Stimulated activated CD8-positive, alpha-beta memory T cell treated with anti-CD3 and anti-CD28 coated beads, Interleukin-15, amount 100 ng/mL, for 24 hours (primary cell): ENCODE measurements around the gene RIBC2.

Experiments
- DNase-seq: peaks from one replicate; pipeline ENCODE4 v3.0.0-alpha.2; 2020; ENCODE audit warnings: low read depth

RIBC2 gene

GRCh38 chr22:45473626-45474237 lies 60.2 kb downstream of the RIBC2 start:
- no peak for DNase-seq

DNA sequence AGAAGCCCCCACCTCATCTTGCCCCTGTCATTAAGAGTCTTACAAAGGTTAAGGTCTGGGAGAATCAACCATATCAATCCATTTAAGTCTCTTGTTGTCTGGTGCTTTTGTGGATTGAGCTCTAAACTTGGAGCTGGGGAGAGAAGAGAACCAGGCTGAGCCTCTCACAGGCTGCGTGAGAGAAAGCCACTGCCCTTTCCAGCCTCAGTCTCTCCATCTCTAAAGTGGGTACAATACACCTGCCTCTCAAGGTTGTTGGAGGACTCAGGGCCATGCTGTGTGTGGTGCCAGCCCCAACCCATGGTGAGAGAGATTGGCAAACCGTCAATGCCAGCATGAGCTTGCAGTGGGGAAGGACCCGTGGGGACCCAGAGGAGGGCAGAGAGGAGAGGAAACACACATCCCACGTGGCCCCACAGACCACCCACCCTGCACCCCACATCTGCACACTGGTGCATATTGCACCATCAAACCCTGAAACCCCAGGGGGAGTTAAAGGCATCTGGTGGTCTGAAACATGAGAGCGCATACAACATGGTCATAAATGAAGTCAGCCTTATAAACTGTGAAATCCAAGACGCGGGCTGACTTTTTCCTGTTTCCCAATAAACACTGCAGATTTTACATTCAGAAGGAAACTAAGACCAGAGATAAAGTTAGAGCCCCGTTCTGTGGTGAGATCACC lies 61.7 kb downstream of the RIBC2 start:
- no peak for DNase-seq

DNA sequence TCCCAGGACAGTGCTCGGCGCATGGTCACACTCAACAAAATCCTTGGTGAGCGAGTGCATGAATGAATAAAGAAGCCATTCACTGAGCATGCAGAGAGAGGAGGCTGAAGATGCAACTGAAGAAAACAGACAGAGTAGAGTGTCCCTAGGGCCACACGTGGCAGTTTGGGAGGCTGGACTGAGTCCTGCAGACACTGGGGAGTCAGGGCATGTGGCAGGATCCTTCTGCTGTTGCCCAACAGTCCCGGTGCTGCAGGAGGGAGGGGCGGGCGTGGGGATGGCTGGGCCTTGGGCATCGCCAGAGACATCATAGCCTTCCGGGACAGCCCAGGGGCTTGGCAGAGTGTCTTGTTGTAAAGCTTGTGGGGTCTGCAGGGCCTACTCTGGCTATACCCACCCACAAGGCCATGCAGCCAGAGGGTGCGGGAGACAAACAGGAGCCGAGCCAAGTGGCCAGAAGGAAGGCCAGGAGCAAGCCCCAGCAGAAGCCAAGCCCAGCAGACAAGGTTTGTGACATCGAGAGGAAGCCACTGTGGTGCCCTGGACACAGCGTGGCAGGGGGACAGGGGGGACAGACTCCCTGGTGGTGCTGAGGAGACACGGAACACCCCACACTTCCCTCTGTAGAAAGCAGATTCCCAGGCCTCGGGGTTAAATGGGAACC lies 62.5 kb downstream of the RIBC2 start:
- no peak for DNase-seq

DNA sequence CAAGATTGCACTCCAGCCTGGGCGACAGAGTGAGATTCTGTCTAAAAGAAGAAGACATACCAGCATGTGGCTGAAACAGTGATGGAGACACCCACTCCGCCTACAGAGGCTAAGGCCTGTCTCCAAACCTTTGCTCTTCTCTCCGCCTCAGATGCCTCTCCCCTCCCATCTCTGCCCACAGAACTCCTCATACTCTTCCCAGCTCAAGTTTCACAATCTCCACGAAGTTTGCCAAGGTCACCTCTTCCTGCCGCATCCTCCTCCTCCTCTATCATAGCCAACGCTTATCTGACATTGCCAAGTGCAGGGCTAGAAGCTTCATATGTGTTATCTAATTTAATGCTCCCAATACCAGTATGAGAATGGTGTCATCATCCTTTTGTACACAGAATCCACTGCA lies 63.3 kb downstream of the RIBC2 start:
- DNase-seq: no peak

- no peak for DNase-seq
Measured at GRCh38 chr22:45477366-45478107, 64.0 kb downstream of the RIBC2 start.

GRCh38 chr22:45478108-45478771 lies 64.7 kb downstream of the RIBC2 start:
- no peak for DNase-seq

GRCh38 chr22:45480717-45481116 lies 67.2 kb downstream of the RIBC2 start:
- DNase-seq: no peak

DNA sequence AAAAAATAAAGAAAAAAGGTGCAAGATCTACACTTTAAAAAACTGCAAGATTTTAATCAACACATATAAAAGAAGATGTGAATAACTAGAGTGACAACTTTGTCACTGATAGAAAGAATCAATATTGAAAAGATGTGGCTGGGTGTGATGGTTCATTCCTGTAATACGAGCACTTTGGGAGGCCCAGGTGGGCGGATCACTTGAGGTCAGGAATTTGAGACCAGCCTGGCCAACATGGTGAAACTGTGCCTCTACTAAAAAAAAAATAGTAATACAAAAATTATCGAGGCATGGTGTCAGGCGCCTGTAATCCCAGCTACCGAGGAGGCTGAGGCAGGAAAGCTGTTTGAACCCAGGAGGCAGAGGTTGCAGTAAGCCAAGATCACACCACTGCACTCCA lies 68.2 kb downstream of the RIBC2 start:
- DNase-seq: no peak
